ENCODE results near the gene KRT27.

The KRT27 gene

DNA sequence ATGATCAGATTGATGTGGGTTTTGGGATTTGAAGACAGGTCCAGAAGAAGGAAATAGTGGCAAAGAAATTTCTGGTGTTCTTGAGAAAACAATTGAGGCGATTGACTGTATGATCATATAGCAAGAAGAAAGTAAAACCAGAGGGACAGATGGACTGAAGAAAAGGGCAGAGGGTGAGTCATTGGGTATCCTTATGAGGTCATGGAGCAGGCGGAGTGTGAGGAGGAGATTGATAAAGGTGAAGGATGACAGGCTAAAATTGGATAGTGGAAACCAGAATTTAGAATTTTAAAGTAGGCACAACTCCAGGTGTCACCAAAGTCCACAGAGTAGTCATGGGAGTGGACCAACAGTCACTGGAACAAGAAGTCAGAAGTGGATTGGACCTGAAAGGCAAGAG lies 18.8 kb upstream of the KRT27 start:
- Histone ChIP-seq H3K36me3 (ENCODE audit: control insufficient read depth, insufficient read depth, low read length) (no peaks in the 10 kb centered on the region), H3K9ac (ENCODE audit: low read length) (no peak overlapping the region), H3K4me1 (ENCODE audit: control insufficient read depth, insufficient read depth, low read length) (no peaks in the 10 kb centered on the region), H3K4me3 (ENCODE audit: low read length) (no peak overlapping the region), H3K27me3 (ENCODE audit: control insufficient read depth, insufficient read depth, low read length) (peaks cover 25% of the 10 kb centered on the region), H3K9me3 (ENCODE audit: control insufficient read depth, low read length) (no peaks in the 10 kb centered on the region)

DNA sequence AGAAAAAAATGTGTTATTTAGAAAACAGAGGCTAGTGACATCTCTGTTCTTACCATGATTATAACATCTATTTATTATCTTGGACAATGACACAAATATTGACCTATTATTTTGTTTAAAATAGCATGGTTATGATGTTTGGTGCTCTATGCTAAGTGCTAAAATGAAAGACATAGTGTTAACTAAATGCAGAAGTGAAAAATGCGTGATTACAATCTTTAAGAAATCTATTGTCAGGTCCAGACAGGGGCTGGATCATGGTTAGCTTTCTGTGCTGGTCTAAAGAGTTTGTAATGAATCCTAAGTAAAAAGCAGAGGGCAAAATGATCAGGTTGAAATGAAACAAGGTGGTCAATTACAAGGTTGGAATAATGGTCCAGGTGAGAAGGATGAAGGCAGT lies 18.0 kb upstream of the KRT27 start:
- no peaks in the 10 kb centered on the region for H3K9me3 ChIP-seq (ENCODE audit: control insufficient read depth, low read length)
- peaks cover 18% of the 10 kb centered on the region for H3K27me3 ChIP-seq (ENCODE audit: control insufficient read depth, insufficient read depth, low read length)
- H3K9ac ChIP-seq (ENCODE audit: low read length), result no peak overlapping the region
- H3K4me1 ChIP-seq (ENCODE audit: control insufficient read depth, insufficient read depth, low read length), result no peaks in the 10 kb centered on the region
- H3K4me3 ChIP-seq (ENCODE audit: low read length), result no peak overlapping the region
- no peaks in the 10 kb centered on the region for H3K36me3 ChIP-seq (ENCODE audit: control insufficient read depth, insufficient read depth, low read length)

DNA sequence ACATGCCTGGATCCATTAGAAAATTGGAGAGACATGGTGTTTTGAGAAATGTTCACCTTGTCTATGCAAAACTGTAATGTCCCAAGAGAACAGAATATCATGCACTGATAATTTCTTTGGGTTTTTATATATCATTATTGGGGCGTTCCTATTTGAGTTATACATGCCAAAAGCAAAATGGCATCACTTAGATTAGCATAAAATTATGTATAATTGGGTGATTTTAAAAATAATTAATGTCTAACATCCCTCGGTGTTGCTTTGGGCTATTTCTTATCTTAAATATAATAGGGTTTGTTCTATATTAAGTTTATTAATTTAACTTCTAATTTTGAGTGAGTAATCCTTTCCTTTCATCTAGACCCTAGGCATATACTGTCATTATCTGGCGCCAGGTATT lies 17.5 kb upstream of the KRT27 start, which contains the start of gene KRT28:
Gene KRT28, minus strand, starts transcription at position 101 of the 400 bp plus-strand sequence. Its CDS starts 66 bp downstream, at position 35.
- Histone ChIP-seq H3K27me3 (ENCODE audit: control insufficient read depth, insufficient read depth, low read length) (peaks cover 16% of the 10 kb centered on the region), H3K9me3 (ENCODE audit: control insufficient read depth, low read length) (no peaks in the 10 kb centered on the region), H3K4me3 (ENCODE audit: low read length) (no peak within 1 kb of the TSS), H3K4me1 (ENCODE audit: control insufficient read depth, insufficient read depth, low read length) (no peaks in the 10 kb centered on the region), H3K36me3 (ENCODE audit: control insufficient read depth, insufficient read depth, low read length) (no peaks in the 10 kb centered on the region), H3K9ac (ENCODE audit: low read length) (no peak within 1 kb of the TSS)

DNA sequence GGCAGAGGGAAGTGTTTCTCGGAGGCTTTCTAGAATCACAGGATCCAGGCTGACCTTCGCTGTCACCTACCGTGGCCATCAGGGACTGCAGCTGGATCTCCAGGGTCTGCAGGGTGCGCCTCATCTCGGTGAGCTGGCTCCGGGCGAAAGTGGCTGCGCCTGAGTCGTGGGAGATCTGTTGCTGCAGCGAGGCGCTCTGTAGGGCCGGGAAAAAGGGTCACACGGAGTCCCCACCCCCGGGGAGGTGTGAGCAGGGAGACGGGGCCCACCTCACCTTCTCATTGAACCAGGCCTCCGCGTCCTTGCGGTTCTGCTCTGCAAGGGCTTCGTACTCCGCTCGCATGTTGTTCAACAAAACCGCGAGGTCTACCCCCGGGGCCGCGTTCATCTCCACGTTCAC lies 14.5 kb upstream of the KRT27 start:
- peaks cover 16% of the 10 kb centered on the region for H3K27me3 ChIP-seq (ENCODE audit: control insufficient read depth, insufficient read depth, low read length)
- H3K4me3 ChIP-seq (ENCODE audit: low read length), result no peak overlapping the region
- no peaks in the 10 kb centered on the region for H3K36me3 ChIP-seq (ENCODE audit: control insufficient read depth, insufficient read depth, low read length)
- H3K4me1 ChIP-seq (ENCODE audit: control insufficient read depth, insufficient read depth, low read length), result no peaks in the 10 kb centered on the region
- no peaks in the 10 kb centered on the region for H3K9me3 ChIP-seq (ENCODE audit: control insufficient read depth, low read length)
- no peak overlapping the region for H3K9ac ChIP-seq (ENCODE audit: low read length)

DNA sequence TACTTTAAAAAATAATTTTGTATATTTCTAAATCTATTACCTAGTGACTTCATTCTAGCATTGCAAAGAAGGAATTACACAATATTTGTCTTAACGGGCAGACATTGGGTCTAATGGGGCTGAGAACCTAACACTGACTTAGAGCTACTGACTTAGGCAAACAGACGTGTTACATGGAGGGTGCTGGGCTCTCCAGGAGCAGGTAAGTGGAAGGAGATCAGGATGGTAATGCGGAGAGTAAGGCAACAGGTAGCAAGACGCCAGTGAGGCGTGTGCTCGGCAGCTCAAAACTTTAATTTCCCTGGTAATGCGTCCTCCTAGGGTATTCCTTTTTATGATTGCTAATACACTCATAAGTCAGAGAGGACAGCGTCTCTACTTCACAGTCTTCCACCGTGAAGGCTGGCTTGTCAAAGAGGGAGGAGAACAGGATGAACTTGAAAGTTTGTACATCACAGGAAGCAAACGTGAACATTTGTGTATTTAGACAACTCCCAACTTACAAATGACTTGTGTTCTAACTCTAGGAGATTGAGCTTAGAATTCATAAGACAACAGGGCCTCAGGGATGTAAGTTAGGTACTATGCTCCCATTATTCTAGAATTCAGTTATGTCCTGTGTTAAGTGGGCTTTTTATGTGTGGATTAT lies 12.8 kb upstream of the KRT27 start:
- Histone ChIP-seq H3K9ac (ENCODE audit: low read length) (no peak overlapping the region), H3K9me3 (ENCODE audit: control insufficient read depth, low read length) (no peaks in the 10 kb centered on the region), H3K4me1 (ENCODE audit: control insufficient read depth, insufficient read depth, low read length) (no peaks in the 10 kb centered on the region), H3K27me3 (ENCODE audit: control insufficient read depth, insufficient read depth, low read length) (peaks cover 13% of the 10 kb centered on the region), H3K4me3 (ENCODE audit: low read length) (no peak overlapping the region), H3K36me3 (ENCODE audit: control insufficient read depth, insufficient read depth, low read length) (no peaks in the 10 kb centered on the region)

DNA sequence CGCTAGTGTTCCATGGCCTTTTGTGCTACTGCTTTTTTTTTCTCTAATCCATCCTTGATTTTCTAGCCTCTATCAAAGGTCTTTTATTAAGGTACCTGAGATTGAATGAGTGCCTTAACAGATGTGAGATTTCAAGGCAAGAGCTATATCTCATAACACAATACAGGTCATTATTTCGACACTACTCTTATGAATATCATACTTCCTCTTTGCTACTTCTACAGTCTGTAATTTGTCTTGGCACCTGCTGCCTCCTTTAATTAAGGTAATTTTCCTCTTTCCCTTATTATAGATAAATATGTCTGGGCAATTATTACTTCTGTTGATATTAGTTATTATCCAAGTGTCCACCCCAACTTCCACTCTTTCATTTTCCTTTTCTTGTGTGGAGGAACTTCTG lies 12.1 kb upstream of the KRT27 start:
- H3K4me1 ChIP-seq (ENCODE audit: control insufficient read depth, insufficient read depth, low read length), result no peaks in the 10 kb centered on the region
- H3K4me3 ChIP-seq (ENCODE audit: low read length), result no peak overlapping the region
- H3K9ac ChIP-seq (ENCODE audit: low read length), result no peak overlapping the region
- H3K27me3 ChIP-seq (ENCODE audit: control insufficient read depth, insufficient read depth, low read length), result peaks cover 8% of the 10 kb centered on the region
- H3K36me3 ChIP-seq (ENCODE audit: control insufficient read depth, insufficient read depth, low read length), result no peaks in the 10 kb centered on the region
- no peaks in the 10 kb centered on the region for H3K9me3 ChIP-seq (ENCODE audit: control insufficient read depth, low read length)

DNA sequence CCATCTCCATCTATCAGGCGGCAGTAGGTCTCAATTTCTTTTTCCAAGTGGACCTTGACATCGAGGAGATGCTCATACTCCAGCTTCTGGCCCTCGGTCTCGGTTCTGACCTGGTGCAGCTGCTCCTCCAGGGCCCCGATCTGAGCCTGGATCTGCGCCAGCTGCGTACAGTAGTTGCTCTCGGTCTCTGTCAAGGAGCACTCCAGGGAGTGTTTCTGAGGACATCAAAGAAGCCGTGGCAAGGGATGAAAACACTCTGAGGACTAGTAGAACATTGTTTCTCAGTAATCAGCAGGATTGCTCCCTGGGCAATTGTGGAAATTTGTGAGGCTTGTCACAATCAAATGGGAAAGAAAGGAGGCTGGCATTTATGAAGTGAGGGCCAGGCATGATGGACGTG lies 11.5 kb upstream of the KRT27 start:
- Histone ChIP-seq H3K4me1 (ENCODE audit: control insufficient read depth, insufficient read depth, low read length) (no peaks in the 10 kb centered on the region), H3K9me3 (ENCODE audit: control insufficient read depth, low read length) (no peaks in the 10 kb centered on the region), H3K36me3 (ENCODE audit: control insufficient read depth, insufficient read depth, low read length) (no peaks in the 10 kb centered on the region), H3K9ac (ENCODE audit: low read length) (no peak overlapping the region), H3K4me3 (ENCODE audit: low read length) (no peak overlapping the region), H3K27me3 (ENCODE audit: control insufficient read depth, insufficient read depth, low read length) (peaks cover 6% of the 10 kb centered on the region)

DNA sequence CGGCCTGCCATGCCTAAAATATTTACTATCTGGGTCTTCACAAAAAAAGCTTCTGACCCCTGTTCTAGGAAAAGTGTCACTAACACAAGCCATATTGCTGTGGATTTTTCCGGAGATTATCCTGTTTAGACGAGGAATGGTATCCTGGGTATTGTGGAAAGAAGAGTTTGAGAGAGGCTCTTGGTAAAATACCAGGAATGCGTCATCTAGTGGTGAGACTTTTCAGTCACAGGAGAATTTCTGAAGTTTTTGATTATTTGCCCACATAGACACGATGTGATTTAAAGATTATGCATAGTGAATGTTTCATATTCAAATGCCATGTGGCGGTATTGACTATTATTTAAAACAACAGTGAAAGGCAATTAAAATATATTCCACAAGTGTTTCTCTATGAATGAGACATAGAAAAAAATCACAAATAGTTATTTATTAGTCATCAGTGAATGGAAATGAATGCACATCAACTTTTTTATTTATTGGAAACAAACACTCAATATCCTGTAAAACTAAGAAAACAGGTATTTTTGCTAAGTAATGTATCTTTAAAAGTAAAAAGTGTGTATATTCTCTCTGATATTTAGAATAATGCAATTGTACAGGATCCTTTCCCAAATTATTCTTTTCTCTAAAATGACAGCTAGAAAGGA lies 9.6 kb upstream of the KRT27 start:
- no peak overlapping the region for H3K4me3 ChIP-seq (ENCODE audit: low read length)
- no peaks in the 10 kb centered on the region for H3K4me1 ChIP-seq (ENCODE audit: control insufficient read depth, insufficient read depth, low read length)
- H3K27me3 ChIP-seq (ENCODE audit: control insufficient read depth, insufficient read depth, low read length), result peaks cover 6% of the 10 kb centered on the region
- H3K9me3 ChIP-seq (ENCODE audit: control insufficient read depth, low read length), result no peaks in the 10 kb centered on the region
- no peak overlapping the region for H3K9ac ChIP-seq (ENCODE audit: low read length)
- H3K36me3 ChIP-seq (ENCODE audit: control insufficient read depth, insufficient read depth, low read length), result no peaks in the 10 kb centered on the region

DNA sequence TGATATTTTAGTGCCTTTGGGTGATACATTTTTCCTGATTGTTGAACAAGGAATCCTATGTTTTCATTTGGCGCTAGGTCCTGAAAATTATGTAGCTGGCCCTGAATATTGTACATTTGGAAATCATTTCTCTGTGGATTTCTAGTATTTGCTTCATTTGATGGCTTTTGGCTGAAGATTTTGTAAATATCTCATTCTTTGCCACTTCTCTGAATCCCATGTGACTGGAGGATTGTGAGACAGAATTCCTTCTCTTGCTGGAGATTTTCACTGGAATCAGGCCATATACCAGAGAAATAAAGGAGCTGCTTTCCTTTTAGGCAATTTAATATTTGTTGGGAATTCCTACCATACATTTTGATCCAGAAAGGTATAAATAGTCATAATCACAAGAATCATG lies 8.8 kb upstream of the KRT27 start:
- no peaks in the 10 kb centered on the region for H3K9me3 ChIP-seq (ENCODE audit: control insufficient read depth, low read length)
- no peaks in the 10 kb centered on the region for H3K4me1 ChIP-seq (ENCODE audit: control insufficient read depth, insufficient read depth, low read length)
- H3K9ac ChIP-seq (ENCODE audit: low read length), result no peak overlapping the region
- peaks cover under 1% of the 10 kb centered on the region for H3K27me3 ChIP-seq (ENCODE audit: control insufficient read depth, insufficient read depth, low read length)
- H3K36me3 ChIP-seq (ENCODE audit: control insufficient read depth, insufficient read depth, low read length), result no peaks in the 10 kb centered on the region
- H3K4me3 ChIP-seq (ENCODE audit: low read length), result no peak overlapping the region

DNA sequence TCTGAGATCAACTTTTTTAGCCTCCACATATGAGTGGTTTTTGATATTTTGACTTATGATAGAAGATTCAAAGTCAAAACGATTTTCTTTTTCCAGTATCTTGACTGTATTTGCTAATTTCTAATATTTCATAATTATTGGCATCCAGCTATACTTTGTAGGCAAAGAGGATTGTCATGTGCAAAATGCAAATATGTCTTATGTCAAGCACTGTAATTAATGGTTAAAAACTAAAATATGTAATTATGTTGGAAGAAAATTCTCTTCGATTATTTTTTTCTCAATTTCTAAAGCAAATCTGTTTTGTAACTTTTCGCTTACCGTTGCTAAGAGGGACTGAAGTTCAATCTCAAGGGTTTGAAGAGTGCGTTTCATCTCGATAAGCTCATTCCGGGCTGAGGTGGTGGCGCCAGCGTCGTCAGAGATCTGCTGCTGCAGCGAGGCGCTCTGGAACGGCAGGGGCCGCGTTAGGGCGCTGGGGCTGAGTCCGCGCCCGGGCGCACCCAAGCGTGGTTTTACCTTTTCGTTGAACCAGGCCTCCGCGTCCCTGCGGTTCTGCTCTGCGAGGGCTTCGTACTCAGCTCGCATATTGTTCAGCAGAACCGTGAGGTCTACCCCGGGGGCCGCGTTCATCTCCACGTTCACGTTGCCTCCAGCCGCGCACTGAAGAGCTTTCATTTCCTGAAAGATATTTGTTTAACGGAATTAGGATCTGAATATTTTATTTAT lies 3.0 kb downstream of the KRT27 start:
- Histone ChIP-seq H3K36me3 (ENCODE audit: control insufficient read depth, insufficient read depth, low read length) (no peaks in the 10 kb centered on the region), H3K27me3 (ENCODE audit: control insufficient read depth, insufficient read depth, low read length) (peaks cover 12% of the 10 kb centered on the region), H3K9ac (ENCODE audit: low read length) (no peak overlapping the region), H3K9me3 (ENCODE audit: control insufficient read depth, low read length) (no peaks in the 10 kb centered on the region), H3K4me1 (ENCODE audit: control insufficient read depth, insufficient read depth, low read length) (no peaks in the 10 kb centered on the region), H3K4me3 (ENCODE audit: low read length) (no peak overlapping the region)

DNA sequence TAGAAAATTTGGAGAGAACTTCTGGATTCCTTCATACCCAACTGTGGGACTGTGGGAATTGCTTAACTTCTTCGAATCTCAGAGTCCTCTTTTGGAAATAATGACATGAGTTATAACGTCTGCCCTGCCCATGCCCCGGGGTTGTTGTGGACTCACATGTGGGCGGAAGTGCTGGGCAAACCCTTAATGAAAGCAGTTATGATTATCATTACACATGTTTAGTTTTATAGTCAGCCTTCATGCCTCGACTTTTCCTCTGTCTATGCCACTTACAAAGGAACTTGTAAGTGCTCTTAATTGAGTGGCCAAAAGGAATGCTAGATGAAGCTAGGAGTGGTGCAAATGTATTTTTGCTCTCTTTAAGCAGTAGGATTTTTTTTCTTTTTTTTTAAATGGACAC lies 3.9 kb downstream of the KRT27 start:
- no peak overlapping the region for H3K4me3 ChIP-seq (ENCODE audit: low read length)
- no peaks in the 10 kb centered on the region for H3K9me3 ChIP-seq (ENCODE audit: control insufficient read depth, low read length)
- H3K36me3 ChIP-seq (ENCODE audit: control insufficient read depth, insufficient read depth, low read length), result no peaks in the 10 kb centered on the region
- H3K4me1 ChIP-seq (ENCODE audit: control insufficient read depth, insufficient read depth, low read length), result no peaks in the 10 kb centered on the region
- no peak overlapping the region for H3K9ac ChIP-seq (ENCODE audit: low read length)
- peaks cover 12% of the 10 kb centered on the region for H3K27me3 ChIP-seq (ENCODE audit: control insufficient read depth, insufficient read depth, low read length)

DNA sequence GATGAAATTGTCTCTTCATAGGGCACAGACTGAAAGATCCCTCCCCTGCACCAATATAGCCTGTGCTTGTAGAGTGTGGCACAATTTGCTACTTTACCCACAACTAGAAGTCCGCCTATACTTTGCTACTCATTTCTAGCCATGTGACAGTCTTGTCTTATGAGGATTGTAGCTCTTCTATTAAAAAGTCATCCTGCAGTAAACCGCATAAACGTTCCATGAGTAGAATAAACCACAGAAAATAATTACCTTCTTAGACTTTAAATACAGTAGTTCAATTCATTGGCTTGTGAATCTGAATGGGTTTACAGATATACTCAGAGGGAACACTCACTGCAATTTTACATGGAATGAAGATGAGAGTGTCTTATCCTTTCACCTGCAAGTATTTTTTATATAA lies 4.4 kb downstream of the KRT27 start:
- Histone ChIP-seq H3K4me3 (ENCODE audit: low read length) (no peak overlapping the region), H3K9ac (ENCODE audit: low read length) (no peak overlapping the region), H3K36me3 (ENCODE audit: control insufficient read depth, insufficient read depth, low read length) (no peaks in the 10 kb centered on the region), H3K27me3 (ENCODE audit: control insufficient read depth, insufficient read depth, low read length) (peaks cover 12% of the 10 kb centered on the region), H3K4me1 (ENCODE audit: control insufficient read depth, insufficient read depth, low read length) (no peaks in the 10 kb centered on the region), H3K9me3 (ENCODE audit: control insufficient read depth, low read length) (no peaks in the 10 kb centered on the region)
